ENCODE results near the gene P2RX5. TPM values are rescaled to one million over a fixed set of nuclear protein-coding genes. Genes with fewer than 3 reads are reported as not detected.

P2RX5 gene
- total and polyA plus RNA-seq, 2 donors: 108 to 122 TPM

- Histone ChIP-seq H3K9me3 (ENCODE audit: control insufficient read depth in 2 of 2, insufficient read depth in 1 of 2, low read length in 1 of 2) (no peaks in the 10 kb centered on the region), H3K36me3 (ENCODE audit: control insufficient read depth in 2 of 2, insufficient read depth in 2 of 2, low read length in 1 of 2) (peaks cover 9 to 19% of the 10 kb centered on the region in 2 donors), H3K27me3 (ENCODE audit: control insufficient read depth in 2 of 2, insufficient read depth in 1 of 2, low read length in 1 of 2) (no peaks in the 10 kb centered on the region), H3K4me3 (ENCODE audit: low read length in 2 of 2) (no peak overlapping the region), H3K4me1 (ENCODE audit: control insufficient read depth in 2 of 2, insufficient read depth in 2 of 2, low read length in 2 of 2) (peaks cover 0 to 8% of the 10 kb centered on the region in 2 donors), H3K27ac (ENCODE audit: low read depth in 1 of 2, low read length in 1 of 2) (no peak overlapping the region)
- no peak for DNase-seq (ENCODE audit: low read depth in 6 of 9, low spot score in 9 of 9)
- 99% methylated on average over 7 of the region's 7 CpGs for WGBS
Measured at GRCh38 chr17:3632287-3632686, 63.7 kb downstream of the P2RX5 start.

- Histone ChIP-seq H3K4me1 (ENCODE audit: control insufficient read depth in 2 of 2, insufficient read depth in 2 of 2, low read length in 2 of 2) (peaks cover 0 to 5% of the 10 kb centered on the region in 2 donors), H3K27ac (ENCODE audit: low read depth in 1 of 2, low read length in 1 of 2) (no peak overlapping the region), H3K4me3 (ENCODE audit: low read length in 2 of 2) (no peak overlapping the region), H3K9me3 (ENCODE audit: control insufficient read depth in 2 of 2, insufficient read depth in 1 of 2, low read length in 1 of 2) (no peaks in the 10 kb centered on the region), H3K27me3 (ENCODE audit: control insufficient read depth in 2 of 2, insufficient read depth in 1 of 2, low read length in 1 of 2) (no peaks in the 10 kb centered on the region), H3K36me3 (ENCODE audit: control insufficient read depth in 2 of 2, insufficient read depth in 2 of 2, low read length in 1 of 2) (peaks cover 13 to 24% of the 10 kb centered on the region in 2 donors)
- WGBS: 94% methylated on average over 10 of the region's 10 CpGs
- no peak for DNase-seq (ENCODE audit: low read depth in 6 of 9, low spot score in 9 of 9)
Measured at GRCh38 chr17:3630781-3631180, 65.2 kb downstream of the P2RX5 start.

GRCh38 chr17:3627769-3628167 lies 68.2 kb downstream of the P2RX5 start:
- Histone ChIP-seq H3K4me1 (ENCODE audit: control insufficient read depth in 2 of 2, insufficient read depth in 2 of 2, low read length in 2 of 2) (no peaks in the 10 kb centered on the region), H3K36me3 (ENCODE audit: control insufficient read depth in 2 of 2, insufficient read depth in 2 of 2, low read length in 1 of 2) (peaks cover 27 to 38% of the 10 kb centered on the region in 2 donors), H3K4me3 (ENCODE audit: low read length in 2 of 2) (no peak overlapping the region), H3K27ac (ENCODE audit: low read depth in 1 of 2, low read length in 1 of 2) (no peak overlapping the region), H3K9me3 (ENCODE audit: control insufficient read depth in 2 of 2, insufficient read depth in 1 of 2, low read length in 1 of 2) (no peaks in the 10 kb centered on the region), H3K27me3 (ENCODE audit: control insufficient read depth in 2 of 2, insufficient read depth in 1 of 2, low read length in 1 of 2) (no peaks in the 10 kb centered on the region)
- WGBS: 97% methylated on average over 11 of the region's 11 CpGs
- DNase-seq (ENCODE audit: low read depth in 6 of 9, low spot score in 9 of 9): no peak

GRCh38 chr17:3626831-3627768 lies 68.9 kb downstream of the P2RX5 start:
- Histone ChIP-seq H3K9me3 (ENCODE audit: control insufficient read depth in 2 of 2, insufficient read depth in 1 of 2, low read length in 1 of 2) (no peaks in the 10 kb centered on the region), H3K27me3 (ENCODE audit: control insufficient read depth in 2 of 2, insufficient read depth in 1 of 2, low read length in 1 of 2) (no peaks in the 10 kb centered on the region), H3K27ac (ENCODE audit: low read depth in 1 of 2, low read length in 1 of 2) (no peak overlapping the region), H3K36me3 (ENCODE audit: control insufficient read depth in 2 of 2, insufficient read depth in 2 of 2, low read length in 1 of 2) (peaks cover 29 to 36% of the 10 kb centered on the region in 2 donors), H3K4me1 (ENCODE audit: control insufficient read depth in 2 of 2, insufficient read depth in 2 of 2, low read length in 2 of 2) (no peaks in the 10 kb centered on the region), H3K4me3 (ENCODE audit: low read length in 2 of 2) (no peak overlapping the region)
- WGBS: 92% methylated on average over 16 of the region's 16 CpGs
- no peak for DNase-seq (ENCODE audit: low read depth in 6 of 9, low spot score in 9 of 9)

Other genes starting within 250 kb of the P2RX5 start
- 0.33 TPM for gene SPATA22, start 224.3 kb downstream of the P2RX5 start, total RNA-seq
- gene SPATA22, start 224.3 kb downstream of the P2RX5 start, polyA plus RNA-seq: 0.46 TPM
- gene ASPA, start 220.2 kb downstream of the P2RX5 start, total RNA-seq: 0.57 TPM
- gene ASPA, start 220.2 kb downstream of the P2RX5 start, polyA plus RNA-seq: 0.18 TPM
- 0.38 TPM for gene TRPV3, start 138.3 kb downstream of the P2RX5 start, total RNA-seq
- 0.98 TPM for gene TRPV3, start 138.3 kb downstream of the P2RX5 start, polyA plus RNA-seq
- 1.3 TPM for gene TRPV1, start 86.7 kb downstream of the P2RX5 start, total RNA-seq
- 4.9 TPM for gene TRPV1, start 86.7 kb downstream of the P2RX5 start, polyA plus RNA-seq
- gene SHPK, start 59.9 kb downstream of the P2RX5 start, total RNA-seq: 6.8 TPM
- 4.4 TPM for gene SHPK, start 59.9 kb downstream of the P2RX5 start, polyA plus RNA-seq
- 7.3 TPM for gene CTNS, start 59.4 kb downstream of the P2RX5 start, total RNA-seq
- gene CTNS, start 59.4 kb downstream of the P2RX5 start, polyA plus RNA-seq: 8.8 TPM
- gene TAX1BP3, start 27.6 kb downstream of the P2RX5 start, total RNA-seq: 115 TPM
- 73.2 TPM for gene TAX1BP3, start 27.6 kb downstream of the P2RX5 start, polyA plus RNA-seq
- gene EMC6, start 27.3 kb downstream of the P2RX5 start, total RNA-seq: 18.3 TPM
- gene EMC6, start 27.3 kb downstream of the P2RX5 start, polyA plus RNA-seq: 68.7 TPM
- gene HASPIN, start 27.7 kb upstream of the P2RX5 start, total RNA-seq: 9.1 TPM
- 2.3 TPM for gene HASPIN, start 27.7 kb upstream of the P2RX5 start, polyA plus RNA-seq
- 129 TPM for gene ITGAE, start 105.0 kb upstream of the P2RX5 start, total RNA-seq
- 170 TPM for gene ITGAE, start 105.0 kb upstream of the P2RX5 start, polyA plus RNA-seq
- 26.7 TPM for gene NCBP3, start 150.1 kb upstream of the P2RX5 start, total RNA-seq
- gene NCBP3, start 150.1 kb upstream of the P2RX5 start, polyA plus RNA-seq: 46.1 TPM
- 4.9 TPM for gene CAMKK1, start 196.9 kb upstream of the P2RX5 start, total RNA-seq
- 10.8 TPM for gene CAMKK1, start 196.9 kb upstream of the P2RX5 start, polyA plus RNA-seq
- gene P2RX1, start 220.3 kb upstream of the P2RX5 start, total RNA-seq: 3.6 TPM
- 6.0 TPM for gene P2RX1, start 220.3 kb upstream of the P2RX5 start, polyA plus RNA-seq

Measured in thymus (tissue), 11 donors.